Measurements from ENCODE around the gene ZNF212. TPM values are rescaled to one million over a fixed set of nuclear protein-coding genes. Genes with fewer than 3 reads are reported as not detected.

The ZNF212 gene
- total RNA-seq, 4 donors from 2014 or later = 7.1 to 17.9 (median 9.9) TPM

GRCh38 chr7:149205690-149206381 is 33.6 kb upstream of the ZNF212 start:
- Histone ChIP-seq H3K27ac (no peak overlapping the region), H3K4me1 (peaks cover 11% of the 10 kb centered on the region), H3K9me3 (no peaks in the 10 kb centered on the region), H3K27me3 (no peaks in the 10 kb centered on the region), H3K36me3 (peaks cover 89% of the 10 kb centered on the region), H3K4me3 (no peak overlapping the region)
- no peak for DNase-seq (ENCODE audit: low spot score in 2 of 2)
- TF ChIP-seq CTCF (IDR thresholded peaks at IDR 0.05) (no peak), POLR2AphosphoS5 (IDR thresholded peaks at IDR 0.05) (no peak), POLR2A (IDR thresholded peaks at IDR 0.05) (no peak), EP300 (IDR thresholded peaks at IDR 0.05) (no peak)
- 70% methylated on average over 18 of the region's 18 CpGs for WGBS

- no peaks in the 10 kb centered on the region for H3K27me3 ChIP-seq
- no peak overlapping the region for H3K4me3 ChIP-seq
- 83% methylated on average over 35 of the region's 35 CpGs for WGBS
- H3K36me3 ChIP-seq = peaks cover 89% of the 10 kb centered on the region
- H3K9me3 ChIP-seq = no peaks in the 10 kb centered on the region
- TF ChIP-seq POLR2AphosphoS5 (IDR thresholded peaks at IDR 0.05) (no peak), POLR2A (IDR thresholded peaks at IDR 0.05) (no peak), EP300 (IDR thresholded peaks at IDR 0.05) (no peak), CTCF (IDR thresholded peaks at IDR 0.05) (no peak)
- no peak overlapping the region for H3K27ac ChIP-seq
- H3K4me1 ChIP-seq = peaks cover 11% of the 10 kb centered on the region
- no peak for DNase-seq (ENCODE audit: low spot score in 2 of 2)
These were observed 32.0 kb upstream of the ZNF212 start for GRCh38 chr7:149207324-149208035.

- H3K9me3 ChIP-seq = no peaks in the 10 kb centered on the region
- TF ChIP-seq POLR2AphosphoS5 (IDR thresholded peaks at IDR 0.05) (no peak), CTCF (IDR thresholded peaks at IDR 0.05) (peak; percentile 15 to 45)
- H3K4me3 ChIP-seq = no peak overlapping the region
- H3K27ac ChIP-seq = no peak overlapping the region
- H3K27me3 ChIP-seq = no peaks in the 10 kb centered on the region
- 59% methylated on average over 7 of the region's 7 CpGs for WGBS
- DNase-seq (ENCODE audit: low spot score in 2 of 2) = no peak
- H3K36me3 ChIP-seq = peaks cover 90% of the 10 kb centered on the region
- peaks cover 11% of the 10 kb centered on the region for H3K4me1 ChIP-seq
These were observed 29.8 kb upstream of the ZNF212 start for GRCh38 chr7:149209518-149210269.

GRCh38 chr7:149210551-149210950 is 28.9 kb upstream of the ZNF212 start:
- Histone ChIP-seq H3K36me3 (peaks cover 94% of the 10 kb centered on the region), H3K27ac (no peak overlapping the region), H3K27me3 (no peaks in the 10 kb centered on the region), H3K4me3 (no peak overlapping the region), H3K9me3 (no peaks in the 10 kb centered on the region), H3K4me1 (peaks cover 9% of the 10 kb centered on the region)
- WGBS = 88% methylated on average over 11 of the region's 11 CpGs
- DNase-seq (ENCODE audit: low spot score in 2 of 2) = no peak
- no peak for TF ChIP-seq POLR2A (IDR thresholded peaks at IDR 0.05)
- no peak for TF ChIP-seq EP300 (IDR thresholded peaks at IDR 0.05)
- no peak for TF ChIP-seq POLR2AphosphoS5 (IDR thresholded peaks at IDR 0.05)
- TF ChIP-seq CTCF (IDR thresholded peaks at IDR 0.05) = no peak
